ENCODE results near the gene FKBP8. TPM values are rescaled to one million over a fixed set of nuclear protein-coding genes. Genes with fewer than 3 reads are reported as not detected.

Gene FKBP8
- total RNA-seq, 4 donors from 2014 or later: 238 to 394 (median 314) TPM

DNA sequence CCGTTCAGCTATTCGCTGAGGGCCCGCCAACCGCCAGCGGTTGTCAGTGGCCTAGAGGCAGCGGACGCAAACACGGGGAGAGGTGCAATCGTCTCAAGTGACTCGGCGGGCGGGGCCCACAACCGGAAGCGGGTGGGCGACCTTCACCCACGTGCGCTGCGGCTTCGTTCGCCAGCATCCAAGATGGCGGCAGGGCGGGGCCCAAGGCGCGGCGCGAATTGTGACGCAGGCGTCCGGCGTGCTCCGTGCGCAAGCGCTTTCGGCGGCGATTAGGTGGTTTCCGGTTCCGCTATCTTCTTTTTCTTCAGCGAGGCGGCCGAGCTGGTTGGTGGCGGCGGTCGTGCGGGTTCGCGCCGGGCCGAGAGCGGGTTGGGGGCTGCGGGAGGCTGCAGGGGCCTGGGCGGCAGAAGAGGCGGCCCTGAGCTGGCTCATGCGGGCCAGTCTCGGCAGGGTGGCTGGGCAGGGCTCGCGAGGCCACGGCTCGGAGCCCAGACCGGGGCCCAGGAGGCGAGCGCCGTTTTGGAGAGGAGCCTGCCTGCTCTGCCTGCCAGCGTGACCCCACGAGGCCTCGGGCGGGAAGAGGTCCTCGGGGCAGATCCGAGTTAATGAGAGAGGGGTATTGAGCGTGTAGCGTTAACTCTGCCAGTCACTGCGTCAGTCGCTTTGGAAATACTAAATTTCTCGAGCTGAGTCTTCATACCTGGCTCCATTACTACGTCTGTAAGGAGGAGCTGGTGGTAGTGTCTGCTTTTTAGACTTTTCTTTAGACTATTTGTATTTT is 28.4 kb upstream of the FKBP8 start, which contains the start of gene UBA52:
TSS of gene UBA52 (plus strand) at position 294 of the 781 bp plus-strand sequence. CDS start 1,444 bp downstream, outside the sequence.
- H3K4me3 ChIP-seq (replicated peaks in 1 of 3): peak within 1 kb of the TSS; percentile 69 to 88 (median 88)
- peak in 1 of 2 donors; percentile 88 for TF ChIP-seq POLR2A (IDR thresholded peaks at IDR 0.05)
- TF ChIP-seq, protein P1, sequence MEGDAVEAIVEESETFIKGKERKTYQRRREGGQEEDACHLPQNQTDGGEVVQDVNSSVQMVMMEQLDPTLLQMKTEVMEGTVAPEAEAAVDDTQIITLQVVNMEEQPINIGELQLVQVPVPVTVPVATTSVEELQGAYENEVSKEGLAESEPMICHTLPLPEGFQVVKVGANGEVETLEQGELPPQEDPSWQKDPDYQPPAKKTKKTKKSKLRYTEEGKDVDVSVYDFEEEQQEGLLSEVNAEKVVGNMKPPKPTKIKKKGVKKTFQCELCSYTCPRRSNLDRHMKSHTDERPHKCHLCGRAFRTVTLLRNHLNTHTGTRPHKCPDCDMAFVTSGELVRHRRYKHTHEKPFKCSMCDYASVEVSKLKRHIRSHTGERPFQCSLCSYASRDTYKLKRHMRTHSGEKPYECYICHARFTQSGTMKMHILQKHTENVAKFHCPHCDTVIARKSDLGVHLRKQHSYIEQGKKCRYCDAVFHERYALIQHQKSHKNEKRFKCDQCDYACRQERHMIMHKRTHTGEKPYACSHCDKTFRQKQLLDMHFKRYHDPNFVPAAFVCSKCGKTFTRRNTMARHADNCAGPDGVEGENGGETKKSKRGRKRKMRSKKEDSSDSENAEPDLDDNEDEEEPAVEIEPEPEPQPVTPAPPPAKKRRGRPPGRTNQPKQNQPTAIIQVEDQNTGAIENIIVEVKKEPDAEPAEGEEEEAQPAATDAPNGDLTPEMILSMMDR (IDR thresholded peaks at IDR 0.05): no peak
- H3K36me3 ChIP-seq: peaks cover 41 to 47% of the 10 kb centered on the region in 2 donors
- peak within 1 kb of the TSS; percentile 59 to 80 (median 64) for H3K27ac ChIP-seq
- H3K4me1 ChIP-seq: peaks cover 11 to 16% of the 10 kb centered on the region in 2 donors
- H3K27me3 ChIP-seq: no peaks in the 10 kb centered on the region
- H3K9me3 ChIP-seq: no peaks in the 10 kb centered on the region
- peak; percentile 99 for DNase-seq
- intact Hi-C loops (cut with DNase I): no loop called here
- WGBS, 2 donors: 0 to 1% methylated on average over 25 to 33 of the region's 75 CpGs

DNA sequence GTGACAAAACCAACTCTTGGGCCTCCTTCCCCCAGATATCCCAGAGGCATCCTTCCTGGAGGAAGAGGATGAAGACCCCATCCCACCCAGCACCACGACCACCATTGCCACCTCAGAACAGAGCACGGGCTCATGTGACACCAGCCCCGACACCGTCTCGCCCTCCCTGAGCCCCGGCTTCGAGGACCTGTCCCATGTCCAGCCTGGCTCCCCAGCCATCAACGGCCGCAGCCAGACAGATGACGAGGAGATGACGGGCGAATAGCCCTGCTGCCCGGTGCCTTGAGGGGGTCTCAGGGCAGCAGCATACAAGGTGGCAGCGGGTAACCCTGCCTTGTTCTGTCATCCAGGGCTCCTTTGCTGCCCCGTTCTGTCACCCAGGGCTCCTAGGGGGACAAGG is 25.0 kb upstream of the FKBP8 start:
- H3K4me1 ChIP-seq: peaks cover 11 to 16% of the 10 kb centered on the region in 2 donors
- intact Hi-C loops (cut with DNase I): no loop called here
- no peak overlapping the region for H3K27ac ChIP-seq
- no peak for DNase-seq
- no peaks in the 10 kb centered on the region for H3K9me3 ChIP-seq
- WGBS, 2 donors: 94 to 95% methylated on average over 15 of the region's 15 CpGs
- TF ChIP-seq POLR2A (IDR thresholded peaks at IDR 0.05): no peak
- TF ChIP-seq, protein P1 (IDR thresholded peaks at IDR 0.05): no peak
- H3K36me3 ChIP-seq: peaks cover 46 to 53% of the 10 kb centered on the region in 2 donors
- H3K4me3 ChIP-seq (replicated peaks in 1 of 3): no peak overlapping the region
- no peaks in the 10 kb centered on the region for H3K27me3 ChIP-seq

DNA sequence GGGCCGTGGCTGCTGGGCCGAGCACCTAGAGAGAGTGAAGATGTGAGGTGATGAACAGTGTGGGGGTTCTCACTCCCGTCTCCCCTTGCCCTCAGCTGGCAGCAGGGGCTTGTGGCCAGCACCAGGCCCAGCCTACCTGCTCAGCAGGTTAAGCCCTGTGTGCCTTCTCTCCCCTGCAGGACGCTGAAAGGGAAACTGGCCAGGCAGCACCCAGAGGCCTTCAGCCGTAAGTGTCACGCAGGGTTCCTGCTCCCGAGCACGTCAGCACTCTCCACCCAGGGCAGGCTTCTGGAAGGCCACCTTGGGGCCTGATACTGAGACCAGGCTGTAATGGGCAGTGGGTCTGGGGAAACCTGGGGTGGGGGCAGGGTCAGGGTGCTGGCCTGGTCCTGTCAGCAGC is 23.6 kb upstream of the FKBP8 start:
- Histone ChIP-seq H3K27ac (no peak overlapping the region), H3K4me3 (replicated peaks in 1 of 3) (no peak overlapping the region), H3K36me3 (peaks cover 45 to 53% of the 10 kb centered on the region in 2 donors), H3K9me3 (no peaks in the 10 kb centered on the region), H3K4me1 (peaks cover 0 to 4% of the 10 kb centered on the region in 2 donors), H3K27me3 (no peaks in the 10 kb centered on the region)
- WGBS, 2 donors: 100% methylated on average over 2 of the region's 8 CpGs
- TF ChIP-seq, protein P1 (IDR thresholded peaks at IDR 0.05): no peak
- no peak for TF ChIP-seq POLR2A (IDR thresholded peaks at IDR 0.05)
- intact Hi-C loops (cut with DNase I): no loop called here
- no peak for DNase-seq

DNA sequence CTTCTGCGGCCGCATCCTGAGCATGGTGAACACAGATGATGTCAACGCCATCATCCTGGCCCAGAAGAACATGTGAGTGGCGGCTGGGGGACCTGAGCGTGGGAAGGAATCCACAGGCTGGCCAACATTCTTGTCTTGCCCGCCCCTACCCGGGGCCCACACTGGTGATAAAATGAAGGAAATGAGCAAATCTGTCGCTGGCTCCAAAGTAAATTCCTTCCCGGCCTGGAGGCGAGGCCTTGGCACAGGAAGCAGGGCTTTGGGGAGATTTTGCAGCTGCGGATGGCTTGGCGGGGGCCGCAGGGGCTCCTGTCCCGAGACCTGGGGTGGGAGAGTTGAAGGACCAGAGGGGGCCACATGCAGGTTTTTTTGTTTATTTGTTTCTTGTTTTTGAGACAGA is 18.7 kb upstream of the FKBP8 start:
- no peak overlapping the region for H3K4me3 ChIP-seq (replicated peaks in 1 of 3)
- TF ChIP-seq, protein P1 (IDR thresholded peaks at IDR 0.05): no peak
- TF ChIP-seq POLR2A (IDR thresholded peaks at IDR 0.05): no peak
- intact Hi-C loops (cut with DNase I): no loop called here
- H3K9me3 ChIP-seq: no peaks in the 10 kb centered on the region
- H3K4me1 ChIP-seq: peaks cover 4 to 9% of the 10 kb centered on the region in 2 donors
- peaks cover 28 to 34% of the 10 kb centered on the region in 2 donors for H3K36me3 ChIP-seq
- DNase-seq: no peak
- WGBS, 2 donors: 76 to 87% methylated on average over 14 of the region's 14 CpGs
- no peaks in the 10 kb centered on the region for H3K27me3 ChIP-seq
- H3K27ac ChIP-seq: peak overlapping the region in 2 of 3 donors; percentile 14 to 31

DNA sequence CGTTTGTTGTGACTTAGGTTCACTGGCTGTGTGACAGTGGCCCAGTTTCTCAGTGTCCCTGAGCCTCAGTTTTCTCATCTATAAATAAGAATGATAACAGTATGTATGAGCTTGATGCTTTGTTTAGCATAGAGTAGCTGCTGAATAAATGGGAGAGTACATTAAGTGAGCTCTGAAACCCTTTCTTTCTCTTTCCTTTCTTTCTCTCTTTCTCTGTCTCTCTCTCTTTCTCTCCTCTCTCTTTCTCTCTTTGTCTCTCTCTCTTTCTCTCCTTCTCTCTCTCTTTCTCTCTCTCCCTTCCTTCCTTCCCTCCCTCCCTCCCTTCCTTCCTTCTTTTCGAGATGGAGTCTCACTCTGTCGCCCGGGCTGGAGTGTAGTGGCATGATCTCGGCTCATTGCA is 16.3 kb upstream of the FKBP8 start:
- no peak overlapping the region for H3K4me3 ChIP-seq (replicated peaks in 1 of 3)
- TF ChIP-seq, protein P1 (IDR thresholded peaks at IDR 0.05): no peak
- TF ChIP-seq POLR2A (IDR thresholded peaks at IDR 0.05): no peak
- no peaks in the 10 kb centered on the region for H3K27me3 ChIP-seq
- H3K27ac ChIP-seq: no peak overlapping the region
- peaks cover 8 to 11% of the 10 kb centered on the region in 2 donors for H3K36me3 ChIP-seq
- WGBS, 2 donors: 71 to 78% methylated on average over 5 of the region's 5 CpGs
- DNase-seq: no peak
- peaks cover 4 to 9% of the 10 kb centered on the region in 2 donors for H3K4me1 ChIP-seq
- H3K9me3 ChIP-seq: no peaks in the 10 kb centered on the region
- intact Hi-C loops (cut with DNase I): no loop called here

Measured in thyroid gland (tissue), 4 donors.